GM18502 (cell line): ENCODE measurements around the gene DEAF1.
"Not testable (repeated sequence)": the region's sequence is repeated elsewhere in the genome, so short reads cannot be mapped to it uniquely, and the experiment has no call there.

Experiments
- ATAC-seq: cut with Tn5 transposase; IDR thresholded peaks from one replicate; pipeline ENCODE4 v1.9.1; 2021; ENCODE audit warnings: mild to moderate bottlenecking; ENCODE audit not compliant: unreplicated experiment, poor library complexity

DEAF1 gene

DNA sequence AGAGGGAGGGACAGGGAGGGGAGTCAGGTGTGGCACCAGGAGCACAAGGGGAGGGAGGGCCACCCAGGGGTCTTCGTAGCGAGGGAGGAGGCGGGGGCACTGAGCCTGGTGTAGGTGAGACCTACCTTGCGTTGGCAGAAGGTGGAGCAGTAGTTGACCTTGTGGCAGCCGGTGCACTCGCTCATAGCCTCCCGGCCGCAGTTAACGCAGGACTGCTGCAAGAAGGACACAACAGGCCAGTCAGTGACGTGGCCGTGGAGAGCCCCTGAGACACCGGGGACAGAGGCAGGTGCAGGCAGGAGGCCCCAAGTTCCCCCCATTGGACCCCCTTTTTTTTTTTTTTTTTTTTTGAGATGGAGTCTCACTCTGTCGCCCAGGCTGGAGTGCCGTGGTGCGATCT is 41.2 kb downstream of the DEAF1 start:
- ATAC-seq = no peak

DNA sequence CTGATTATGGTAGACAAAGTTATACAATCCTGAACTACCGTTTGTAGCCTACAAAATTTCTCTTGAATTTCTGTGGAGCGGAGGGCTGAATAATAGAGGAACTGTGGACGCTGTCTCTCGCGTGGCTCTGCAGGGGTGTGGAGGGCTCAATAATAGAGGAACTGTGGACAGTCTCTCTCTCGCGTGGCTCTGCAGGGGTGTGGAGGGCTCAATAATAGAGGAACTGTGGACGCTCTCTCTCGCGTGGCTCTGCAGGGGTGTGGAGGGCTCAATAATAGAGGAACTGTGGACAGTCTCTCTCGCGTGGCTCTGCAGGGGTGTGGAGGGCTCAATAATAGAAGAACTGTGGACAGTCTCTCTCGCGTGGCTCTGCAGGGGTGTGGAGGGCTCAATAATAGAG is 41.9 kb downstream of the DEAF1 start:
- not testable (repeated sequence) for ATAC-seq

DNA sequence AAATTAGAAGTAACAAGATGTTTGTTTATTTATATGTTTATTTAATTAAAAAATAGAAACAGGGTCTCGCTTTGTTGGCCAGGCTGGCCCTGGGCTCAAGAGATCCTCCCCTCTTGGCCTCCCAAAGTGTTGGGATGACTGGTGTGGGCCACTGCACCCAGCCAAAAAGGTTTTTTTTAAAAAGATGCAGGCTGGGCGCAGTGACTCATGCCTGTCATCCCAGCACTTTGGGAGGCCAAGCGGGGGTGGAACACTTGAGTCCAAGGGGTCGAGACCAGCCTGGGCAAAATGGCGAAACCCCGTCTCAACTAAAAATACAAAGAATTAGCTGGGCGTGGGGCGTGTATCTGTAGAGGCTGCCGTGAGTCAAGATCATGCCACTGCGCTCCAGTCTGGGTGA is 44.5 kb downstream of the DEAF1 start:
- no peak for ATAC-seq

DNA sequence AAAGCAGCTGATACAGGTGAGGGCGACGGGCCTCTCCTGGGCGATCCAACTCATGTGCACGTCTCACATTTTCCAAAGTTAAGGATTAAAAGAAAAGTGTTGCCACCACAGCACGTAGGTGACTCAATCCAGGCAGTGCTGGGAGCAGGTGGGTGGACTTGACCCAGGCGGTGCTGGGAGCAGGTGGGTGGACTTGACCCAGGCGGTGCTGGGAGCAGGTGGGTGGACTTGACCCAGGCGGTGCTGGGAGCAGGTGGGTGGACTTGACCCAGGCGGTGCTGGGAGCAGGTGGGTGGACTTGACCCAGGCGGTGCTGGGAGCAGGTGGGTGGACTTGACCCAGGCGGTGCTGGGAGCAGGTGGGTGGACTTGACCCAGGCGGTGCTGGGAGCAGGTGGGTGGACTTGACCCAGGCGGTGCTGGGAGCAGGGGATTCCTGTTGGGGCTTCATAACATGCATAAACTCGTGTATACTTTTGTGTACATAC is 47.3 kb downstream of the DEAF1 start:
- ATAC-seq = not testable (repeated sequence)

GRCh38 chr11:646214-646613 is 48.8 kb downstream of the DEAF1 start:
- no peak for ATAC-seq

DNA sequence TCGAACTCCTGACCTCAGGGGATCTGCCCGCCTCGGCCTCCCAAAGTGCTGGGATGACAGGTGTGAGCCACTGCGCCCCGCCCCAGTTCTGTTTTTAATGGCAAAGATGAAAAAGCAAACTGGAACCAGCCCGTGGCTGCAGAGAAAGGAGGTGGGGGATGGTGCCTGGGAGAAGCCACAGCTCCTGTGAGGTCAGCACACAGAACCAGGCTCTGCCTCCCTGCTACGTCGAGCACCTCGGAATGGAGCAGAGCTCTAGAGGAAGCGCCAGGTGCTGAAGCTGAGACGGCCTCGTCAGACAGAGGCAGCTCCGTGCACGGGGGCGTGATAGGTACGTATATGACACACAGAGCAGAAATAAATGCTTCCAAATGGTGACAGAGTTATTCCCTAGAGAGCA is 49.5 kb downstream of the DEAF1 start:
- no peak for ATAC-seq

DNA sequence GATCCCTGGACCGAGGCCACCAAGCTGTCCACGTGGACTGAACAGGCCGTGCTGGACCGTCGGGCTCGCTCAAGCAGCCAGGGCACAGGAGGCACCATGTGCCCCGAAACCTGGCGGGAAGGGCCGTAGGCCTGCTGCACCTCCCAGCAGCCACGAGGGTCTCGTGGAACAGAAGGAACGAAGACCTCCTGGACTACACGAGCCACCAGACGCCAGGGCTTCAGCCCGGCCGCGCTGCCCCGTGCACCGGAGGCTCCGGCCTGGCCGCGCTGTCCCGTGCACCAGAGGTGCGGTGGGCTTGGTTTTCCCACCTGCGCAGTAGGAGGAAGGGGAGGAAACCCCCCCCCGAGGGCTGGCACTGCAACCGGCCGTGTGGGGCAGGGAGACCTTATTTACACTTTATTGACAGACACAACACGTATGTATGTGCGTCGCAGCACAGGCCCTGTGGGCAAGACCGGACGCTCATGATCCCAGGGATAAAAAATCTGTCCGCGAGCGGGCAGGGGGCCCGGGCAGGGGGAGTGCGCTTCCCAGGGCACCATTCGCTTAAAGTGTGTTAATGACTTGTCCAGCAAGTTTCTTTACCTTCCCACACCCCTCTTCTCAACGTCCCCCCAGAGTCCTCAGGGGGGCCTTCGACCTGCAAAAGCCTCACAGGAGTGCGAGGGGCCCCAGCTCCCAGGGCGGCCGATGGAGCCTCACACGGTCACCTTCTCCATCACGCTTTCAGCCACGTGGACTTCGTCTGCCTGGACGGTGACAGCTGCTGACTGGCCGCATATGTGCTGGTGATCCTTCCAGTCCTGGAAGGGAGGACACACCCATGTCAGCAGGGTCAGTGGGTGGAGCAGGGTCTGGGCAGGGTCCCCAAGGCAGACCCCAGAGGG is 50.9 kb downstream of the DEAF1 start:
- ATAC-seq = no peak

- no peak for ATAC-seq
These were observed 51.7 kb downstream of the DEAF1 start for GRCh38 chr11:643366-643765.

DNA sequence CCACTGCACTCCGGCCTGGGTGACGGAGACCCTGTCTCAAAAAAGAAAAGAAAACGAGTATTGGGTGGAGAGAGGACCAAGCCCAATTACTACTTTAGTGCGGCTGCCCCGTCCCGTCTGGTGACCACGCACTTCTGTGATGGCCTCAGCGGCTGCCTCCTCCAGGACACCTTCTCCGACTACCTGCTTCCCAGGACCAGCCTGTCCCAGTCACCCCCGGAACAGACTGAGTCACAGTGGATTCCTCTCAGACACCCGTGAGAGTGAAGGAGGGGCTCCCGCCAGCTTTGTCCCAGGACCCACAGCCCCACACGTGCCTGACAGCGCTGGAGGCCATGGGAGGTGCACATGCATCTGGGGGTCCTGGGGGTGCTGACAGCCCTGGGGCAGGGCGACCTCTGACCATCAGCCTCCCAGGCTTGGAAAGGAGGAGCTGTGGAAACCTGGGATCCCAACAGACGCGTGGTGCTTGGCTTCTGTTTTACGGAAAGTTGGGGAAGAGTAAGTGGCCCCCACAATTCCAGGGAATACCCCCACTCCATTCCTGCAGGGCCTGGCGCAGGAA is 53.1 kb downstream of the DEAF1 start:
- ATAC-seq = no peak

DNA sequence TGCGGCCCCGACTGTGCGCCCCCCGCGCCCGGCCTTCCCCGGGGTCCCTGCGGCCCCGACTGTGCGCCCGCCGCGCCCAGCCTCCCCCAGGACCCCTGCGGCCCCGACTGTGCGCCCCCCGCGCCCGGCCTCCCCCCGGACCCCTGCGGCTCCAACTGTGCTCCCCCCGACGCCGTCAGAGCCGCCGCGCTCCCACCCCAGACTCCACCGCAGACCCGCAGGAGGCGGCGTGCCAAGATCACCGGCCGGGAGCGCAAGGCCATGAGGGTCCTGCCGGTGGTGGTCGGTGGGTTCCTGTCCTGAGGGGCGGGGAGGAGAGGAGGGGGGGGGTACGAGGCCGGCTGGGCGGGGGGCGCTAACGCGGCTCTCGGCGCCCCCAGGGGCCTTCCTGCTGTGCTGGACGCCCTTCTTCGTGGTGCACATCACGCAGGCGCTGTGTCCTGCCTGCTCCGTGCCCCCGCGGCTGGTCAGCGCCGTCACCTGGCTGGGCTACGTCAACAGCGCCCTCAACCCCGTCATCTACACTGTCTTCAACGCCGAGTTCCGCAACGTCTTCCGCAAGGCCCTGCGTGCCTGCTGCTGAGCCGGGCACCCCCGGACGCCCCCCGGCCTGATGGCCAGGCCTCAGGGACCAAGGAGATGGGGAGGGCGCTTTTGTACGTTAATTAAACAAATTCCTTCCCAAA is 54.9 kb downstream of the DEAF1 start:
- no peak for ATAC-seq

GRCh38 chr11:639332-639955 is 55.6 kb downstream of the DEAF1 start:
- no peak for ATAC-seq

DNA sequence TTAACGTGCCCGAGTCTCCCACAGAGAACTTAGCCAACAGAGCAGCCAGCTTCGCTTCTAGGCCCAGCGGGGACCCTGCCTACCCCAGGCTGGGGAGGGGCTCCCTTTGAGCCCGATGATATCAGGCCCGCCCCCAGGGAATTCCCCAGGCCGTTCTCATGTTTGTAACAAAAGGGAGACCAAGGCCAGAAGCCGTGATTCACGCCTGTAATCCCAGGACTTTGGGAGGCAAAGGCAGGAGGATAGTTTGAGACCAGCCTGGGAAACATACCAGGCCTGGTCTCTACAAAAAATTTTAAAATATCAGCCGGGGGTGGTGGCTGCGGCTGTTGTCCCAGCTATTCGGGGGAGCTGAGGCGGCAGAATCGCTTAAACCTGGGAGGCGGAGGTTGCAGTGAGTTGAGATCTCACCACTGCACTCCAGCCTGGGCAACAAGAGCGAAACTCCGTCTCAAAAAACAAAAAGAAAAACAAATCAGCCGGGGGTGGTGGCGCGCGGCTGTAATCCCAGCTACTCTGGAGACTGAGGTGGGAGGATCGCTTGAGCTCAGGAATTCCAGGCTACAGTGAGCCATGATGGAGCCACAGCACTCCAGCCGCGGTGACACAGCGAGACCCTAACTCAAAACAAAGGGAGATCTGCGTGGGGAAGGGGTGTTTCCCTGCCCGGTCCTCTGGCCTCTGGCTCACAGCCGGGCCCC is 56.2 kb downstream of the DEAF1 start:
- ATAC-seq = no peak

DNA sequence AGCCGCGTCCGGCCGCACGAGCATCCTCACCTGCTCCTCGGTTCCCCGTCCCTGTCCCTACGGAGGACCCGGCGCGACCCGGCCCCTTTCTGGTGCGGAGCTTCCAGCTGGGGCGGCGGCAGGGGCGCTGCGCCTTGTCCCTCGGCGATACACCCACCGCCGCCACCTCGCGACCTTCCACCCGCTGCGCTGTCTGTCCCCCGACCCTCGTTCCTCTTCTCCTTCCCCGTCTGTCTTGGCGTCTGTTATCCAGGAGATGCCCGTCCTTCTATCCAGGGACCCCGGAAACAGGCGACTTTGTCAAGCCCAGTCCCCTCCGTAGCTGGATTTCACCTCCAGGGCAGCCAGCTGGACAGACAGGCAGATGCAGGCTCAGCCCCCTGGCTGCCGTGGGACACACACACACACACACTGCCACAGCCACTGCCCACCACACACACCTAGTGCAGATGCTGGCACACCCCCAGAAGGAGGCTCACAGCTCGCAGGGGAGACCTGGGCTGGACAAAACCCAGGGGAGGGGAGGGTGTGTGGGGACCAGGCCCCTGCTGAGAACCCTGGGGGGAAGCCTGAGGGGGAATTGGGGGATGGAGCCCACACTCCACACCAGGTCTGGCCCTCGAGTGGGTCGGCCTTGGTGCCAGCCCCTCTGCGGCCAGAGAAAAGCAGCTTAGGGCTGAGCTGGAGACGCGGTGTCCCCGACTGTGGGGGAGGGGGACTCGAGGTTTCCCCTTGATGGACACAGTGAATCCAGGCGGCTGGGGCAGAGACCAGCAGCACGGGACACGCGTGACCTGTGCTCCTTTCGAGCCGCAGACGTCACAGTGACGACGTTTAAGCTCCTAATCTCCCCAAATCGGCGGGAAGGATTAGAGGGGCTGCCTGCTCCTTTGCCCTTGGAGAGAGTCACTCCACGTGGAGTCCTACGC is 57.2 kb downstream of the DEAF1 start:
- ATAC-seq = no peak

DNA sequence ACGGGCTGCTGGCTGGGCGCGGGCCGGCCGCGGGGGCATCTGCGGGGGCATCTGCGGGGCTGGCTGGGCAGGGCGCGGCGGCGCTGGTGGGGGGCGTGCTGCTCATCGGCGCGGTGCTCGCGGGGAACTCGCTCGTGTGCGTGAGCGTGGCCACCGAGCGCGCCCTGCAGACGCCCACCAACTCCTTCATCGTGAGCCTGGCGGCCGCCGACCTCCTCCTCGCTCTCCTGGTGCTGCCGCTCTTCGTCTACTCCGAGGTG is 57.8 kb downstream of the DEAF1 start:
- no peak for ATAC-seq

GRCh38 chr11:636511-637332 is 58.3 kb downstream of the DEAF1 start, which contains the start of gene DRD4:
Gene DRD4, plus strand, starts transcription at chr11:637269. Its CDS starts 36 bp downstream, at chr11:637305.
- ATAC-seq = no peak

- ATAC-seq = no peak
These were observed 59.0 kb downstream of the DEAF1 start for GRCh38 chr11:635945-636510.

- no peak for ATAC-seq
These were observed 64.2 kb downstream of the DEAF1 start for GRCh38 chr11:630871-631270.

GRCh38 chr11:629237-629583 is 65.8 kb downstream of the DEAF1 start:
- no peak for ATAC-seq
